ENCODE data around the gene ADCY3.
A peak's percentile ranks its signal among the peaks of the same experiment; 100 is the strongest.

ADCY3 gene

GRCh38 chr2:24875272-24875671 is 44.8 kb downstream of the ADCY3 start:
- TF ChIP-seq, protein P1, sequence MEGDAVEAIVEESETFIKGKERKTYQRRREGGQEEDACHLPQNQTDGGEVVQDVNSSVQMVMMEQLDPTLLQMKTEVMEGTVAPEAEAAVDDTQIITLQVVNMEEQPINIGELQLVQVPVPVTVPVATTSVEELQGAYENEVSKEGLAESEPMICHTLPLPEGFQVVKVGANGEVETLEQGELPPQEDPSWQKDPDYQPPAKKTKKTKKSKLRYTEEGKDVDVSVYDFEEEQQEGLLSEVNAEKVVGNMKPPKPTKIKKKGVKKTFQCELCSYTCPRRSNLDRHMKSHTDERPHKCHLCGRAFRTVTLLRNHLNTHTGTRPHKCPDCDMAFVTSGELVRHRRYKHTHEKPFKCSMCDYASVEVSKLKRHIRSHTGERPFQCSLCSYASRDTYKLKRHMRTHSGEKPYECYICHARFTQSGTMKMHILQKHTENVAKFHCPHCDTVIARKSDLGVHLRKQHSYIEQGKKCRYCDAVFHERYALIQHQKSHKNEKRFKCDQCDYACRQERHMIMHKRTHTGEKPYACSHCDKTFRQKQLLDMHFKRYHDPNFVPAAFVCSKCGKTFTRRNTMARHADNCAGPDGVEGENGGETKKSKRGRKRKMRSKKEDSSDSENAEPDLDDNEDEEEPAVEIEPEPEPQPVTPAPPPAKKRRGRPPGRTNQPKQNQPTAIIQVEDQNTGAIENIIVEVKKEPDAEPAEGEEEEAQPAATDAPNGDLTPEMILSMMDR (IDR thresholded peaks at IDR 0.05; ENCODE audit: low read depth, low read length): no peak
- H3K4me3 ChIP-seq (replicated peaks in 1 of 2; ENCODE audit: low read depth in 2 of 2, low read length in 2 of 2): no peak overlapping the region
- DNase-seq (ENCODE audit: low read depth in 2 of 2): peak; percentile 44 to 48

DNA sequence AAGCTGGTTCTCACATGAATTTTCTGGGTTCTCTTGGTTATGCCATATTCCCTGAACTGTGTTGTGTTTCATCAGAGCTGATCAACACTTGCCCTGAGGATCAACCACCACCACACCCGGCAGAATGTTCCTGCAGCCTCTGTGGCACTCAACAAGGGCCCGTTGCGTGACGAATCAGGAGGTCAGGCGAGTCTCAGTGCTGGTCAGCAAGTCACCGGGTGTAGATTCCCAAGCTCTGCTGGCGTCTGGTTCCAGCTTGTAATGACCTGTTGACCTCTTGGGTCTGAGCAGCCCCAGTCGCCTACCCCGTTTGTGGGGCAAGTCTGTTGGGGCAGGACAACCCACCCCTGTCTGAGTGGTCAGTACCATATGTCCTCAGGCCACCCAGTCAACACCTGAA is 46.0 kb downstream of the ADCY3 start:
- TF ChIP-seq, protein P1 (IDR thresholded peaks at IDR 0.05; ENCODE audit: low read depth, low read length): no peak
- DNase-seq (ENCODE audit: low read depth in 2 of 2): peak; percentile 47 to 58
- no peak overlapping the region for H3K4me3 ChIP-seq (replicated peaks in 1 of 2; ENCODE audit: low read depth in 2 of 2, low read length in 2 of 2)

- no peak overlapping the region for H3K4me3 ChIP-seq (replicated peaks in 1 of 2; ENCODE audit: low read depth in 2 of 2, low read length in 2 of 2)
- TF ChIP-seq, protein P1 (IDR thresholded peaks at IDR 0.05; ENCODE audit: low read depth, low read length): no peak
- DNase-seq (ENCODE audit: low read depth in 2 of 2): peak in 1 of 2 donors; percentile 62
These were observed 46.4 kb downstream of the ADCY3 start for GRCh38 chr2:24873619-24874018.

DNA sequence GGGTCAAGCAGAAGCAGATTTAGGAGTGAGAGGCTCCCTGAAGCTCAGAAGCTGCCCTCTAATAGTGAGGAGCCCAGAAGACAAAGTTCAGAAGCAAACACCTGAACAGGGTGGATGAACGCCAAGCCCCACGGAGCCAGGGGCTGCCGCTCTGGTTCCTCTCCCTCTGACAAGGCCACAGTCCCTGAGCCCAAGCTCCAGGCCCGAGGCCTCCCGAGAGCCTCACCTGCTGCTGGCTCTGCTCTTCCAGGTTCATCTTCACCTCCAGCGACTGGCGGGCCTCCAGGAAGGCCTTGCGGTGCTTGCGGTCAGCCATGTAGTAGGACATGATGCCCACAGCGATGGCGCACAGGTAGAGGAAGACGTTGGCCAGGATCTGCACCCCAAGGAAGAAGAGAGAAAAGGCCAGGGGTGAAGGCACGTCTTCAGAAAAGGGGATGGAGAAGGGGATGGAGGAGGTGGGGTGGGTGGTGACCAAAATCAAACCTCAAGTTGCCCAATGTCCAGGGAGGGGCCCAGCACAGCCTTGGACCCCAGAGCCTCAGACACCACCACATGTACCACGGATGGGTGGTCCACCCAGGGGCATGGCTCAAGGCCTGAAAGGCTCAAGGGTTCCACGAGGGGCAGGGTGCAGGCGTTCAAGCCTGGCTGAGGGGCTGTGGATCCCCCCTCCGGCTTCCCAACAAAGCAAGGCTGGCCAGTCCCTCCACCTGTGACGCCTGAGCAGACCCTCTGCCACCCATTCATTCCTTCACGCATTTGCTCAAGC is 47.5 kb downstream of the ADCY3 start:
- no peak overlapping the region for H3K4me3 ChIP-seq (replicated peaks in 1 of 2; ENCODE audit: low read depth in 2 of 2, low read length in 2 of 2)
- TF ChIP-seq, protein P1 (IDR thresholded peaks at IDR 0.05; ENCODE audit: low read depth, low read length): no peak
- no peak for DNase-seq (ENCODE audit: low read depth in 2 of 2)

DNA sequence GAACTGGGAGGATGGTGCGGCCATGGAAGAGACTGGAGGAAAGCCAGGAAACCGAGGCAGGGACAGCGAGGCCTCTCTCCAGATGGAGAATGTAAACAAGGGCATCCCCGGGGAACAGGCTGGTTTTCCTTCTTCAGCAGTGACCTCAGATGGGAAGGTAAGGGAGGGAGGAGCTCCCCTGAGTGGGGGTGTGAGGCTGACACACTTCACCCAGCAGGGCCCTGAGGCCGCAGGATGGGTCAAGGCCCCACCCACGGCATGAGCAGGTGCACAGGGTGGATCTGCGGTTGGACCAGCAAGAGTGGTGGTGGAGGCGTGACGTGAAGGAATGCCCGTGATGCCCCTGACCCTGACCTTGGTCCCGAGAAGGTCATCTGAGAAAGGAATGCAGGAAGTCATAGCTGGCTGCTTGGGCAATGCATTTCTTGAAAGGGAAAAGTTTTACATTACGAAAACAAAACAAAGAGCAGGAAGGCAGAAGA is 48.1 kb downstream of the ADCY3 start:
- DNase-seq (ENCODE audit: low read depth in 2 of 2): peak in 1 of 2 donors; percentile 54
- TF ChIP-seq, protein P1 (IDR thresholded peaks at IDR 0.05; ENCODE audit: low read depth, low read length): no peak
- H3K4me3 ChIP-seq (replicated peaks in 1 of 2; ENCODE audit: low read depth in 2 of 2, low read length in 2 of 2): no peak overlapping the region

DNA sequence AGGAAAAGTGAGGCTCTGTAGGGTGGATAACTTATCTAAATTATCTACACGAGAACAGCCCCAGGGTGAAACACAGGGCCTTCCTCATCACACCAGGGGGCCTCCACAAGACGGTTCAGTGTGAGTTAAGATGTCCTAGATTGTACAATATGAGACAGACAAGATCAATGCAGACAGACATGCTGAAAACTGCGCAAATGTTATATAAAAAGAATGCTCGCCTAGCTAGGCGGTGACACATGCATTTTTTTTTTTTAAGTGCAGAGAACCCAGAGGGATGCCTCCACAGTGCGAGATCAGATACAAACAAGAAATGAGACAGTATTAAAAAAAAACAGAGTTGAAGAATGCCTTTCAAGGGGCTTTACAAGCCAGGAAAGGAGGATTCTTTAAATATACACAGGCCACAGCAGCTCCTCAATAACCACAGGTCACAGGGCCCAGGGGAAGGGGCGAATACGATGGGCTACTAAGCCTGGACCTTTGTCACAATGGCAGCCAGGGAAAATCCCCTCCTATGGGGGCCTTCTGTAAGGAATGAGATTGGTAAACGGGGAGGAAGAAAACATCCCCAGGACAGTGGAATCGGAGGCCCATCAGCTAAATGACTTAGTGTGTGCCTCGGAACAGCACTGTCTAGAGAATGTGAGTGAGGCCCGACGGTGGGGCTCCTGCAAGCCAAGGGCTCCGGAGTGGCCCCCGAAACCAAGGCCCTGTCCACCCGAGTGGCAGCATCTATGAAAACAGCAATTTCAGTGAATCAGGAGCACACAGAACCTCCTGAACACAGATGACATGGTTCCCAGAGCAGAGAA is 48.9 kb downstream of the ADCY3 start:
- DNase-seq (ENCODE audit: low read depth in 2 of 2): no peak
- TF ChIP-seq, protein P1 (IDR thresholded peaks at IDR 0.05; ENCODE audit: low read depth, low read length): no peak
- H3K4me3 ChIP-seq (replicated peaks in 1 of 2; ENCODE audit: low read depth in 2 of 2, low read length in 2 of 2): no peak overlapping the region

Data from cardiac fibroblast (primary cell).